Activated CD8-positive, alpha-beta T cell treated with anti-CD3 and anti-CD28 coated beads, Interleukin-2, amount 10 ng/mL, durations not matched to agents 7 days and 5 days (primary cell): Measurements from ENCODE around the gene SPIB. TPM values are rescaled to one million over a fixed set of nuclear protein-coding genes. Genes with fewer than 3 reads are reported as not detected.

Source experiments
- ATAC-seq: fragments of 150-1000 bp; cut with Tn5 transposase; one replicate; pipeline ENCODE4 v1.10.0; 2021; ENCODE audit warnings: moderate library complexity
- CTCF ChIA-PET: fragments of 350-600 bp; sonication (Branson Sonifier 250); formaldehyde crosslinking; loops from one replicate; lab custom pipeline; 2021; ENCODE audit warnings: antibody characterized with exemption; lab: Charles Lee
- POLR2A ChIA-PET: fragments of 350-600 bp; sonication (Branson Sonifier 250); formaldehyde crosslinking; loops from one replicate; lab custom pipeline; 2021; ENCODE audit warnings: antibody characterized with exemption; lab: Charles Lee
- DNase-seq: peaks from one replicate; pipeline ENCODE4 v3.0.0-alpha.2; 2020
- H3K27ac Mint-ChIP-seq: one replicate; pipeline ENCODE4 v1.8.0; 2021; ENCODE audit warnings: mild to moderate bottlenecking, mixed read lengths
- H3K27me3 Mint-ChIP-seq: one replicate; pipeline ENCODE4 v1.8.0; 2021; ENCODE audit warnings: low read depth, mixed read lengths
- H3K36me3 Mint-ChIP-seq: one replicate; pipeline ENCODE4 v1.8.0; 2021; ENCODE audit warnings: low read depth, mixed read lengths
- H3K4me1 Mint-ChIP-seq: one replicate; pipeline ENCODE4 v1.8.0; 2021; ENCODE audit warnings: low read depth, mixed read lengths
- H3K4me3 Mint-ChIP-seq: one replicate; pipeline ENCODE4 v1.8.0; 2021; ENCODE audit warnings: mild to moderate bottlenecking, mixed read lengths
- H3K9me3 Mint-ChIP-seq: one replicate; pipeline ENCODE4 v1.8.0; 2022; ENCODE audit warnings: mixed read lengths; ENCODE audit not compliant: insufficient read depth
- total RNA-seq, 2 experiments: library from RNA; stranded (reverse); gene quantifications; one replicate each; pipeline ENCODE4 v1.2.3, GENCODE V29; 2021

The SPIB gene
- total RNA-seq, 2 experiments from 2014 or later = 0.52 to 0.84 TPM

DNA sequence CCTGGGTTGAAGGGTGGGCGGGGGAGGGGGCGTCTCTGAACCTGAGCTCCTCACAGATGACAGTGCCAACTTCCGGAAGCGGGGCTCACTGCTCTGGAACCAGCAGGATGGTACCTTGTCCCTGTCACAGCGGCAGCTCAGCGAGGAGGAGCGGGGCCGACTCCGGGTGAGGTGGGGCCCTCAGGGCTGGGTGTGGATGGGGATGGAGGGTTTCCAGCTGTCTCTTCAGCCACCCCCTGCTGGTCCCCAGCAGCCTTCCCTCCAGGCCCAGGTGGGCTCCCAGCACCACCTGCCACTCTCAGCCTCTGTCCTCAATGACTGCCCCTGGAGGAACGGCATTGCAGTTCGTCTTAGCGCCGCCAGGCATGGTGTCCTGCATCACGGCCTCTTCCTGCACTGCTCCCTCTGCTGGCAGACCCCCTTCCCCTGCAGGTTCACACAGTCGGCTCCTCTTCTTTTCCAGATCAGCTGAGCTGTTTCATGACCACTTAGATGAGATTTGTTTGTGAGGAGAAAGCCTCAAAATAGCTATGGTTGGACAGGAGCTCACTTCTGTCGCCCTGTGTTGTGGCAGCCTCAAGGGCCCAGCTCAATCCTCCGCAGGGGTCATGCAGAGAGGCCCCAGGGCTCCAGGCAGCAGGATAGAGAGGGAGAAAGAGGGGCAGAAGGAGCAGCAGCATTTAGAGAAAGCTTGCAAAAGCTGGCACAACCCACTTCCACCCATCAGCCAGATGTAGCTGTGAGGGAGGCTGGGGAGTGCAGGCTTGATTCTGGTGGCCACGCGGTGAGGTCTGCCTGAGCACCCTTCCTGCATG lies 60.4 kb downstream of the SPIB start:
- Mint-ChIP-seq H3K9me3 (no peaks in the 10 kb centered on the region), H3K4me3 (no peak overlapping the region), H3K4me1 (peaks cover 16% of the 10 kb centered on the region), H3K36me3 (peaks cover 34% of the 10 kb centered on the region), H3K27me3 (no peaks in the 10 kb centered on the region), H3K27ac (no peak overlapping the region)
- ChIA-PET POLR2A (interaction anchor here (1.8 kb wide), 1 partner anchor 122 kb away, joined by 5 read pairs; no protein-coding TSS in a partner anchor), CTCF (interaction anchor here (0.7 to 1.8 kb wide), 5 partner anchors 8 to 122 kb away, joined by 3 to 6 read pairs (median 4); no protein-coding TSS in a partner anchor)
- ATAC-seq = no peak
- no peak for DNase-seq

DNA sequence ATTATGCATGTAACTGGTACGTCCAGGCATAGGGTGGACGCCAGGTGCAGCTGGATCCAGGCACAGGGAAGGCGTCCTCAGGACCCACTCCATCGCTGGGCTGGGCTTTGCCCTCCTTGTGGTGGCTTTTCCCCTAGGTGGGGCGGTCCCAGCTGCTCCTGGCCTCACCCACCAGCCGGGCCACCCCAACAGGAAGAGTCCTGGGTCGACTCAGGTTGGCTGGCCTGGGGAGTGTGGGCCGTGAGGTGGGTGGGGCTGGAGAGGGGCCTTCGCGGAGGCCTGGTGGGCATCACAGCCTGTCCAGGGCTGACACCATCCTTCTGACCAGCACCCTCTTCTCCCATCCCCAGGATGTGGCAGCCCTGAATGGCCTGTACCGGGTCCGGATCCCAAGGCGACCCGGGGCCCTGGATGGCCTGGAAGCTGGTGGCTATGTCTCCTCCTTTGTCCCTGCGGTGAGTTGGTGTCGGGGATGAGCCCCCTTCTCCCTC lies 61.1 kb downstream of the SPIB start:
- POLR2A ChIA-PET = interaction anchor here (1.8 kb wide), 1 partner anchor 123 kb away, joined by 5 read pairs; no protein-coding TSS in a partner anchor
- Mint-ChIP-seq H3K4me1 (peaks cover 16% of the 10 kb centered on the region), H3K4me3 (no peak overlapping the region), H3K27me3 (no peaks in the 10 kb centered on the region), H3K27ac (no peak overlapping the region), H3K9me3 (no peaks in the 10 kb centered on the region), H3K36me3 (peaks cover 35% of the 10 kb centered on the region)
- no peak for ATAC-seq
- DNase-seq = no peak
- CTCF ChIA-PET = interaction anchor here (1.2 to 1.8 kb wide), 4 partner anchors 7 to 111 kb away, joined by 3 to 6 read pairs (median 4); no protein-coding TSS in a partner anchor

DNA sequence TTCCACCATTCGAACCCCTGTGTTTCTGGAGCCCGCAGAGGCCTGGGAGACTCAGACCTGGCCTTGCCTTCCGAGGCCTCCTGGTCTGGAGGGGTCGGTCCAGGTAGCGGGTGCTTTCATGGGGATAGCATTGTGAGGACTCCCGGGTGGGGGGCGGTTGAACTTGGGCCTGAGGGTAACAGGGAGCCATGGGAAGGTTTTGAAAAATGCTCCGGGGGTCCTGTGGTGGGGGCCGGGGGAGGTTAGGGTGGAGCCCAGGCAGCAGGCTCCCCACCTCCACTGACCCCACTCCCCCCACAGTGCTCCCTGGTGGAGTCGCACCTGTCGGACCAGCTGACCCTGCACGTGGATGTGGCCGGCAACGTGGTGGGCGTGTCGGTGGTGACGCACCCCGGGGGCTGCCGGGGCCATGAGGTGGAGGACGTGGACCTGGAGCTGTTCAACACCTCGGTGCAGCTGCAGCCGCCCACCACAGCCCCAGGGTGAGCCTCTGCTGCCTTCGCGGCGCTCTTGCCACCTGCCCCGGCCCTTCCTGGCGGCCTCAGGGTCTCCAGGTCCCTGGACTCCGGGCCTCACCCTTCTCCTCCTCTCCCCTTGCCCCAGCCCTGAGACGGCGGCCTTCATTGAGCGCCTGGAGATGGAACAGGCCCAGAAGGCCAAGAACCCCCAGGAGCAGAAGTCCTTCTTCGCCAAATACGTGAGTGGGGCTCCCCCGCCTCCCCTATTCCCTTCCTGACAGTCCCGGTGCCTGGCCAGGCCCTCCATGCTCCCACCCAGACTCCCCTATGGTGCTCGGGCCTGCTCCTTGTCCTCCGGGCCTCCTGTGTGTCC lies 61.8 kb downstream of the SPIB start:
- ATAC-seq (no peak), DNase-seq (no peak)
- no peaks in the 10 kb centered on the region for H3K9me3 Mint-ChIP-seq
- peaks cover 16% of the 10 kb centered on the region for H3K4me1 Mint-ChIP-seq
- H3K27ac Mint-ChIP-seq = no peak overlapping the region
- no peak overlapping the region for H3K4me3 Mint-ChIP-seq
- ChIA-PET POLR2A (no interaction called here), CTCF (no interaction called here)
- H3K27me3 Mint-ChIP-seq = no peaks in the 10 kb centered on the region
- peaks cover 42% of the 10 kb centered on the region for H3K36me3 Mint-ChIP-seq

Other genes starting within 250 kb of the SPIB start
- not detected for gene MYH14, start 215.3 kb upstream of the SPIB start, total RNA-seq
- under 1 TPM; 0.39 to 0.47 TPM for gene KCNC3, start 89.6 kb upstream of the SPIB start, total RNA-seq
- 1 to 10 TPM in 1 of 2 experiments, under 1 TPM in 1; 0.73 to 1.2 TPM for gene NAPSA, start 53.3 kb upstream of the SPIB start, total RNA-seq
- 10 to 100 TPM; 56.4 to 64.1 TPM for gene NR1H2, start 42.5 kb upstream of the SPIB start, total RNA-seq
- 100 to 1,000 TPM; 163 to 181 TPM for gene POLD1, start 34.6 kb upstream of the SPIB start, total RNA-seq
- not detected for gene MYBPC2, start 14.0 kb downstream of the SPIB start, total RNA-seq
- 10 to 100 TPM; 54.8 to 56.9 TPM for gene EMC10, start 57.6 kb downstream of the SPIB start, total RNA-seq
- gene GARIN5A, start 57.9 kb downstream of the SPIB start, total RNA-seq = under 1 TPM in 1 of 2 experiments, not detected in 1; 0.29 TPM
- 10 to 100 TPM; 49.8 to 51.3 TPM for gene JOSD2, start 92.3 kb downstream of the SPIB start, total RNA-seq
- not detected for gene ASPDH, start 95.0 kb downstream of the SPIB start, total RNA-seq
- not detected for gene LRRC4B, start 149.5 kb downstream of the SPIB start, total RNA-seq
- gene SYT3, start 220.9 kb downstream of the SPIB start, total RNA-seq = not detected
- gene C19orf81, start 230.5 kb downstream of the SPIB start, total RNA-seq = not detected